ENCODE results near the gene PHLDB1. TPM values are rescaled to one million over a fixed set of nuclear protein-coding genes. Genes with fewer than 3 reads are reported as not detected.

PHLDB1 gene
- polyA plus RNA-seq, 2 of the 4 experiments (the other 2 are of a cell fraction) = 5.9 to 20.0 TPM

- POLR2A ChIA-PET = no interaction called here
- no peak for FAIRE-seq
- no peaks in the 10 kb centered on the region for H3K9me3 ChIP-seq
- H3K4me1 ChIP-seq = no peaks in the 10 kb centered on the region
- WGBS (ENCODE audit: missing lambda C conversion rate) = 88% methylated on average over 8 of the region's 10 CpGs
- ATAC-seq = no peak
- no peak for DNase-seq (ENCODE audit: low read depth in 1 of 2, low spot score in 1 of 2)
- TF ChIP-seq HOXB5 (CRISPR knock-in tag; IDR thresholded peaks at IDR 0.05) (no peak), ZC3H11A (IDR thresholded peaks at IDR 0.05) (no peak), JUNB (IDR thresholded peaks at IDR 0.05) (no peak), RFX5 (IDR thresholded peaks at IDR 0.05) (no peak), JUN (IDR thresholded peaks at IDR 0.05) (no peak), HMGXB4 (CRISPR knock-in tag; IDR thresholded peaks at IDR 0.05; ENCODE audit: borderline replicate concordance) (no peak), EP300 (IDR thresholded peaks at IDR 0.05) (no peak), KDM5A (IDR thresholded peaks at IDR 0.05) (no peak), ELK1 (IDR thresholded peaks at IDR 0.05; ENCODE audit: low read depth, low read length) (no peak), RARB (CRISPR knock-in tag; IDR thresholded peaks at IDR 0.05) (no peak), USF2 (IDR thresholded peaks at IDR 0.05) (no peak), CBX2 (IDR thresholded peaks at IDR 0.05; ENCODE audit: borderline replicate concordance, low read depth) (no peak), NR3C1 (IDR thresholded peaks at IDR 0.05) (no peak), CHD2 (IDR thresholded peaks at IDR 0.05; ENCODE audit: low read length, partially characterized antibody) (no peak), HEYL (CRISPR knock-in tag; IDR thresholded peaks at IDR 0.05) (no peak), FOSL2 (IDR thresholded peaks at IDR 0.05) (no peak), FOSL2 (CRISPR knock-in tag; IDR thresholded peaks at IDR 0.05) (no peak), BCL3 (IDR thresholded peaks at IDR 0.05) (no peak)
- TF ChIP-seq, protein P1, sequence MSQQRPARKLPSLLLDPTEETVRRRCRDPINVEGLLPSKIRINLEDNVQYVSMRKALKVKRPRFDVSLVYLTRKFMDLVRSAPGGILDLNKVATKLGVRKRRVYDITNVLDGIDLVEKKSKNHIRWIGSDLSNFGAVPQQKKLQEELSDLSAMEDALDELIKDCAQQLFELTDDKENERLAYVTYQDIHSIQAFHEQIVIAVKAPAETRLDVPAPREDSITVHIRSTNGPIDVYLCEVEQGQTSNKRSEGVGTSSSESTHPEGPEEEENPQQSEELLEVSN (IDR thresholded peaks at IDR 0.05; ENCODE audit: borderline replicate concordance, low read depth) = no peak
- TF ChIP-seq, protein P2, sequence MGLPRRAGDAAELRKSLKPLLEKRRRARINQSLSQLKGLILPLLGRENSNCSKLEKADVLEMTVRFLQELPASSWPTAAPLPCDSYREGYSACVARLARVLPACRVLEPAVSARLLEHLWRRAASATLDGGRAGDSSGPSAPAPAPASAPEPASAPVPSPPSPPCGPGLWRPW (IDR thresholded peaks at IDR 0.05) = no peak
- TF ChIP-seq, protein P3, sequence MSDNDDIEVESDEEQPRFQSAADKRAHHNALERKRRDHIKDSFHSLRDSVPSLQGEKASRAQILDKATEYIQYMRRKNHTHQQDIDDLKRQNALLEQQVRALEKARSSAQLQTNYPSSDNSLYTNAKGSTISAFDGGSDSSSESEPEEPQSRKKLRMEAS (IDR thresholded peaks at IDR 0.05) = no peak
- no peak overlapping the region for H3K4me2 ChIP-seq
- H3K4me3 ChIP-seq = no peak overlapping the region
- CTCF ChIA-PET = interaction anchor here (2.7 kb wide), 1 partner anchor 15 kb away, joined by 10 read pairs; no protein-coding TSS in a partner anchor
- H3K27ac ChIP-seq = no peak overlapping the region
Measured at GRCh38 chr11:118644496-118644895, 37.1 kb downstream of the PHLDB1 start.

- no peak overlapping the region for H3K27ac ChIP-seq
- ChIA-PET CTCF (interaction anchor here (0.5 to 1.2 kb wide), 2 partner anchors 14 to 38 kb away, joined by 3 read pairs; no protein-coding TSS in a partner anchor), POLR2A (no interaction called here)
- H3K4me1 ChIP-seq = no peaks in the 10 kb centered on the region
- no peak overlapping the region for H3K4me3 ChIP-seq
- H3K9me3 ChIP-seq = no peaks in the 10 kb centered on the region
- DNase-seq (ENCODE audit: low read depth in 1 of 2, low spot score in 1 of 2) (no peak), ATAC-seq (no peak), FAIRE-seq (no peak)
- 84% methylated on average over 18 of the region's 24 CpGs for WGBS (ENCODE audit: missing lambda C conversion rate)
- H3K4me2 ChIP-seq = no peak overlapping the region
- TF ChIP-seq HMGXB4 (CRISPR knock-in tag; IDR thresholded peaks at IDR 0.05; ENCODE audit: borderline replicate concordance) = no peak
- TF ChIP-seq KDM1A (IDR thresholded peaks at IDR 0.05; ENCODE audit: low read depth) = no peak
Measured at GRCh38 chr11:118645066-118645715, 37.8 kb downstream of the PHLDB1 start.
